D721Med (cell line): Measurements from ENCODE around the gene MSL2.

Experiments
- DNase-seq: peaks from one replicate; pipeline ENCODE4 v3.0.0; 2011; ENCODE audit warnings: low spot score; ENCODE audit not compliant: insufficient read length
- FAIRE-seq: peaks from 2 replicates; lab custom pipeline; 2011; peaks lifted over from hg19 to GRCh38; lab: Jason Lieb, UNC
- TF ChIP-seq, protein P1 (sequence below): IDR thresholded peaks from 2 replicates; pipeline ENCODE4 v1.5.1; 2012; ENCODE audit warnings: mild to moderate bottlenecking, control low read depth; ENCODE audit not compliant: insufficient read depth; ENCODE audit errors: missing control alignments

MSL2 gene

DNA sequence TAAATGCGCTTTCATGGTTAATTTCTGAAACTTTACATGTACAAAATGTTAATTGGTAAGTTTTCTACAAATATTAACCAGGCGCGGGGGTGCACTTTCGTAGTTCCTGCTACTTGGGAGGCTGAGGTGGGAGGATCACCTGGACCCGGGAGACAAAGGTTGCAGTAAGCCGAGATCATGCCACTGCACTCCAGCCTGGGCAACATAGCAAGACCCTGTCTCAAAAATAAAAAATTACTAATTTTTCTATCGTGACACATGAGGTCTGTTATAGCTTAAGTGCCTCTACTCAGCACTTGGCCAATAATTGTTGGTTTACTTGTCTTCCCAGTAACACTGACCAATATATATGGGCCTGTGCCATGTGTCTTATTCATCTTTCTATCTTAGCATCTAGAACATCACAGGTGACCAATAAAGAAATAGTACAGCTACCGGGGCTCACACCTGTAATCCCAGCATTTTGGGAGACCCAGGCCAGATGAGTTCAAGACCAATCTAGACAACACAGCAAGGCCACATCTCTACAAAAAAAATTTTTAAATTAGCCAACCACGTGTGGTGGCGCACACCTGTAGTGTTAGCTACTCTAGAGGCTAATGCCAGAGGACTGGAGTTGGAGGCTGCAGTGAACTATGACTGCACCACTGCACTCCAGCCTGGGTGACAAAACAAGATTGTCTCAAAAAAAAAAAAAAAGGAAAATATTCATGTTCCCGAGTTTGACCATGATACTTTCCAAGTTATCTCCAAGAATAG is 6.1 kb downstream of the MSL2 start:
- TF ChIP-seq, protein P1, sequence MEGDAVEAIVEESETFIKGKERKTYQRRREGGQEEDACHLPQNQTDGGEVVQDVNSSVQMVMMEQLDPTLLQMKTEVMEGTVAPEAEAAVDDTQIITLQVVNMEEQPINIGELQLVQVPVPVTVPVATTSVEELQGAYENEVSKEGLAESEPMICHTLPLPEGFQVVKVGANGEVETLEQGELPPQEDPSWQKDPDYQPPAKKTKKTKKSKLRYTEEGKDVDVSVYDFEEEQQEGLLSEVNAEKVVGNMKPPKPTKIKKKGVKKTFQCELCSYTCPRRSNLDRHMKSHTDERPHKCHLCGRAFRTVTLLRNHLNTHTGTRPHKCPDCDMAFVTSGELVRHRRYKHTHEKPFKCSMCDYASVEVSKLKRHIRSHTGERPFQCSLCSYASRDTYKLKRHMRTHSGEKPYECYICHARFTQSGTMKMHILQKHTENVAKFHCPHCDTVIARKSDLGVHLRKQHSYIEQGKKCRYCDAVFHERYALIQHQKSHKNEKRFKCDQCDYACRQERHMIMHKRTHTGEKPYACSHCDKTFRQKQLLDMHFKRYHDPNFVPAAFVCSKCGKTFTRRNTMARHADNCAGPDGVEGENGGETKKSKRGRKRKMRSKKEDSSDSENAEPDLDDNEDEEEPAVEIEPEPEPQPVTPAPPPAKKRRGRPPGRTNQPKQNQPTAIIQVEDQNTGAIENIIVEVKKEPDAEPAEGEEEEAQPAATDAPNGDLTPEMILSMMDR = no peak
- DNase-seq = no peak
- no peak for FAIRE-seq

DNA sequence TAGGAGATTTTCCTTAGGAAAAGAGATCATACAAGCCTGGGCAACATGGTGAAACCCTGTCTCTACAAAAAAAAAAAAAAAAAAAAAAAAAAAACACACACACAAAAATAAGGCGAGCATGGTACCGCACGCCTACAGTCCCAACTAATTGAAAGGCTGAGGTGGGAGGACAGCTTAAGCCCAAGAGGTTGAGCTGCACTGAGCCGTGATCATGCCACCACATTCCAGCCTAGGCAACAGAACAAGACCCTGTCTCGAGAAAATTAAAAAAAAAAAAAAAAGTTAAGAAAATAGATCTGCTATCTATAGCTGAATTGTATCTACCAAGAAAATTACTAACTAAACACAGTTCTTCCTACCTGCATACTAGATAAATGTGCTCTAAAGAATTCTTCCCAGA is 7.1 kb downstream of the MSL2 start:
- DNase-seq = no peak
- TF ChIP-seq, protein P1 = no peak
- no peak for FAIRE-seq

DNA sequence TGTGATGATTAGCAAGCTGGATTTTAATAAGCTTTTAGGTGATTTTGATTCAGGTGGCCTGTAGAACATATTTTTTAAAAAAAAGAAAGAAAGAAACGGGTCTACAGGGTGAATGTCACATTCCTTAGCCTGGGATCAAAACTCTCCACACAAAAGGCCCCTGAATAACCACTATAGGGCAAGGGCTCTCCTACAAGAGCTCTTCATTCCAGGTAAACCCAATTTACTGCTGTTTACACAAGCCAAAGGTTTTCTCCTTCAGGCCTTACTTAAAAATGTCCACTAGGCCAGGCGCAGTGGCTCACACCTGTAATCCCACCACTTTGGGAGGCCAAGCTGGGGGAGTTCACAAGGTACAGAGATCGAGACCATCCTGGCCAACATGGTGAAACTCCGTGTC is 8.3 kb downstream of the MSL2 start:
- TF ChIP-seq, protein P1 = no peak
- FAIRE-seq (no peak), DNase-seq (no peak)

DNA sequence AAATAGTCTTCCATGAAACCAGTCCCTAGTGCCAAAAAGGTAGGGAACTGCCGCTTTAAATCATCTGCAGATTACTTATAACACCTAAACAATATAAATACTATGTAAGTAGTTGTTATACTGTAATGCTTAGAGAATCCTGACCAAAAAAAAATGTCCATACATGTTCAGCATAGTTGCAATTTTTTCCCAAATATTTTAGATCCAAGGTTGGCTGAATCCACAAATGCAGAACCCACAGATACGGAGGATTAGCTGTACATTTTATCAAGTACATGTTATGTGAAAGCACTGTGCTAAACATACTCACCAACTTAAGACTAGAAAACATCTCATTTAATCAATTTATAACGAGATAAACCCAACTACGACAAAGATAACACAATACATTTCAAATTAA is 9.3 kb downstream of the MSL2 start:
- TF ChIP-seq, protein P1 = no peak
- DNase-seq (no peak), FAIRE-seq (peak; percentile 6)

DNA sequence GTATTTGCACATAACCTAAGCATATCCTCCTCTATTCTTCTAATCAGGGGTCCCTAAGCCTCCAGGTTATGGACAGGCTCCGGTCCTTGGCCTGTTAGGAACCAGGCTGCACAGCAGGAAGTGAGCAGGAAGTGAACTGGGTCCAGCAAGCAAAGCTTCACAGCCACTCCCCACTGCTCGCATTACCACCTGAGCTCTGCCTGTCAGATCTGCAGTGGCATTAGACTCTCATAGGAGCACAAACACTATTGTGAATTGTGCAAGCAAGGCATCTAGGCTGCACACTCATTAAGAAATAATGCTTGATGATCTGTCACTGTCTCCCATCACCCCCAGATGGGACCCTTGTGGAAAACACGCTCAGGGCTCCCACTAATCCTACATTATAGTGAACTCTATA is 9.8 kb downstream of the MSL2 start:
- DNase-seq = no peak
- TF ChIP-seq, protein P1 = no peak
- no peak for FAIRE-seq

DNA sequence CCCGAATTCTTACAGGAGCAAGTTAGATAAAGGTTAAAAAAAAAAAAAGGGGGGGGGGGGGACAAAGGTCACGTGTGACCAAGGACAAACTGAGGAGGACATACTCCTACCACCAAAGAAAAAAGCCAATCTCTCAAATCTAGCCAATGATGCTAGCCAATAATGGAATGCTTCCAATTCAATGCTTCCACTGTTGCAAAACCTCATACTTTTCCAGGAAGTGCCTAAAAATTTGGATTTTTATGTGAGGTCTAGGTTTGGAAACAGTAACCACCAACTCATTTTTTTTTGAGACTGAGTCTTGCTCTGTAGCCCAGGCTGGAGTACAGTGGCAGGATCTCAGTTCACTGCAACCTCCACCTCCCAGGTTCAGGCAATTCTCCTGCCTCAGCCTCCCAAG is 11.4 kb downstream of the MSL2 start:
- DNase-seq (no peak), FAIRE-seq (no peak)
- TF ChIP-seq, protein P1 = no peak

DNA sequence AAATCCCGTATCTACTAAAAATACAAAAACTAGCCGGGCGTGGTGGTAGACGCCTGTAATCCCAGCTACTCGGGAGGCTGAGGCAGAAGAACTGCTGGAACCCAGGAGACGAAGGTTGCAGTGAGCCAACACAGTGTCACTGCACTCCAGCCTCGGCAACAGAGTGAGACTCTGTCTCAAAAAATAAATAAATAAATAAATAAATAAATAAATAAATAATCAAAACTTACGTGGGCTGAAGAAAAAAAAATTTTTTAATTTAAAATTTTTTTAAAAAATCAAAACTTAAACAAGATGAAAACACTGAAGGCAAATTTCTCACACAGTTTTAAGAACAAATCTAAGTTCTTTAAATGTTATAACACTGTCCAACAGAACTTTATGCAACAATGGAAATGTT is 14.4 kb downstream of the MSL2 start:
- DNase-seq (no peak), FAIRE-seq (no peak)
- TF ChIP-seq, protein P1 = no peak
